CD14-positive monocyte (primary cell): Measurements from ENCODE around the gene TMEM51. TPM values are rescaled to one million over a fixed set of nuclear protein-coding genes. Genes with fewer than 3 reads are reported as not detected.

Experiments
- DNase-seq, 3 donors: peaks; one replicate each; pipeline ENCODE4 v3.0.0-alpha.2; 2011 to 2022
- H2AFZ ChIP-seq: 2 replicates; pipeline ENCODE4 v1.6.0; 2012; ENCODE audit warnings: mild to moderate bottlenecking, low read depth, low read length, inconsistent platforms; ENCODE audit not compliant: insufficient read depth, poor library complexity, severe bottlenecking
- H3K27ac ChIP-seq, 2 donors: 1 replicate in 1 of 2; 2 replicates in 1 of 2; pipeline ENCODE4 v1.5.1; 2012 to 2013; ENCODE audit warnings: low read length in 2 of 2, control low read depth in 1 of 2, inconsistent platforms in 1 of 2, low read depth in 1 of 2, mild to moderate bottlenecking in 1 of 2
- H3K27me3 ChIP-seq, 2 donors: one replicate each; pipeline versions ENCODE4 v1.6.0 to v1.6.1; 2011 to 2013; ENCODE audit warnings: low read length in 2 of 2; ENCODE audit not compliant: control insufficient read depth in 2 of 2, insufficient read depth in 2 of 2
- H3K36me3 ChIP-seq, 2 donors: replicated peaks in 1 of 2; 1 replicate in 1 of 2; 2 replicates in 1 of 2; pipeline versions ENCODE4 v1.5.1 to v1.6.1; 2012 to 2013; ENCODE audit warnings: low read length in 2 of 2, control low read depth in 1 of 2, inconsistent platforms in 1 of 2, mild to moderate bottlenecking in 1 of 2; ENCODE audit not compliant: insufficient read depth in 2 of 2, control insufficient read depth in 1 of 2
- H3K4me1 ChIP-seq, 2 donors: 1 replicate in 1 of 2; 2 replicates in 1 of 2; pipeline versions ENCODE4 v1.5.1 to v1.6.1; 2012 to 2013; ENCODE audit warnings: low read length in 2 of 2, control low read depth in 1 of 2, inconsistent platforms in 1 of 2, mild to moderate bottlenecking in 1 of 2, moderate library complexity in 1 of 2; ENCODE audit not compliant: insufficient read depth in 2 of 2, control insufficient read depth in 1 of 2
- H3K4me2 ChIP-seq: replicated peaks from 2 replicates; pipeline ENCODE3; 2012; ENCODE audit warnings: low read length, moderate library complexity, mild to moderate bottlenecking; ENCODE audit not compliant: poor library complexity, severe bottlenecking; ENCODE audit errors: extremely low read depth
- H3K4me3 ChIP-seq, 3 experiments: fragments of 200-600 bp in 1 of 3; sonication (generic) in 1 of 3; replicated peaks in 1 of 3; 1 replicate in 2 of 3; 2 replicates in 1 of 3; pipeline ENCODE4 v1.5.1; 2011 to 2013; ENCODE audit warnings: low read length in 3 of 3, mild to moderate bottlenecking in 3 of 3, control low read depth in 2 of 3, low read depth in 2 of 3, inconsistent platforms in 1 of 3, moderate library complexity in 1 of 3
- H3K79me2 ChIP-seq: 2 replicates; pipeline ENCODE4 v1.6.0; 2012; ENCODE audit warnings: mild to moderate bottlenecking, control low read depth, inconsistent platforms, low read length, moderate library complexity; ENCODE audit not compliant: insufficient read depth
- H3K9ac ChIP-seq: 2 replicates; pipeline ENCODE4 v1.6.0; 2017; ENCODE audit warnings: low read length, mild to moderate bottlenecking; ENCODE audit not compliant: insufficient read depth, poor library complexity, severe bottlenecking
- H3K9me3 ChIP-seq, 2 donors: replicated peaks in 1 of 2; 1 replicate in 1 of 2; 2 replicates in 1 of 2; pipeline versions ENCODE4 v1.5.1 to v1.6.1; 2012 to 2013; ENCODE audit warnings: low read length in 2 of 2, control low read depth in 1 of 2; ENCODE audit not compliant: control insufficient read depth in 1 of 2, insufficient read depth in 1 of 2
- H4K20me1 ChIP-seq: 2 replicates; pipeline ENCODE4 v1.6.0; 2012; ENCODE audit warnings: mild to moderate bottlenecking, low read length, control low read depth, moderate library complexity; ENCODE audit not compliant: insufficient read depth
- H3K27ac Mint-ChIP-seq, 7 donors: one replicate each; pipeline ENCODE4 v1.8.0; 2020; ENCODE audit warnings: mild to moderate bottlenecking in 7 of 7, mixed read lengths in 7 of 7, moderate library complexity in 6 of 7, inconsistent platforms in 2 of 7
- H3K27me3 Mint-ChIP-seq, 3 donors: one replicate each; pipeline ENCODE4 v1.8.0; 2021 to 2022; ENCODE audit warnings: low read depth in 3 of 3, mild to moderate bottlenecking in 3 of 3, mixed read lengths in 3 of 3, moderate library complexity in 3 of 3, inconsistent platforms in 1 of 3
- H3K36me3 Mint-ChIP-seq, 2 donors: one replicate each; pipeline ENCODE4 v1.8.0; 2020; ENCODE audit warnings: mixed read lengths in 2 of 2, inconsistent platforms in 1 of 2, mild to moderate bottlenecking in 1 of 2
- H3K4me1 Mint-ChIP-seq: one replicate; pipeline ENCODE4 v1.8.0; 2020; ENCODE audit warnings: mild to moderate bottlenecking, mixed read lengths
- H3K4me3 Mint-ChIP-seq, 2 donors: one replicate each; pipeline ENCODE4 v1.8.0; 2020; ENCODE audit warnings: mild to moderate bottlenecking in 2 of 2, mixed read lengths in 2 of 2, moderate library complexity in 1 of 2
- H3K9me3 Mint-ChIP-seq, 7 donors: one replicate each; pipeline ENCODE4 v1.8.0; 2020 to 2022; ENCODE audit warnings: mixed read lengths in 7 of 7, mild to moderate bottlenecking in 6 of 7, moderate library complexity in 6 of 7, inconsistent platforms in 2 of 7
- CTCF ChIP-seq: fragments of 200-600 bp; IDR thresholded peaks from one replicate; pipeline ENCODE4 v1.8.0; 2022; ENCODE audit warnings: antibody characterized with exemption, mild to moderate bottlenecking
- WGBS: methylation state at CpG from one replicate; pipeline ENCODE4 v1.1.5; 2013; ENCODE audit warnings: missing lambda C conversion rate; ENCODE audit not compliant: insufficient coverage; 5-methylcytosine and 5-hydroxymethylcytosine counted together
- intact Hi-C, 2 donors: fragments of 100-400 bp; cut with micrococcal nuclease; formaldehyde crosslinking; loops; one replicate each; pipeline versions ENCODE4 v1.15.0 to v1.15.1; 2023
- polyA plus RNA-seq, 3 donors: library from polyadenylated mRNA; depleted of rRNA in 1 of 3; unstranded in 2 of 3; stranded (reverse) in 1 of 3; fragments of 300-500 nt in 2 of 3; fragments of >200 nt in 1 of 3; fragmentation: Illumina TruSeq in 2 of 3; gene quantifications; 1 replicate in 2 of 3; 2 replicates in 1 of 3; pipeline ENCODE4 v1.2.3, GENCODE V29; 2012 to 2021

Gene TMEM51
- polyA plus RNA-seq, 3 donors: 1.2 to 2.5 (median 2.1) TPM

- intact Hi-C loops: no loop called here
- Mint-ChIP-seq H3K36me3 (no peaks in the 10 kb centered on the region), H3K27me3 (peaks cover 0 to 3% (median 2%) of the 10 kb centered on the region in 3 donors), H3K4me3 (no peak overlapping the region), H3K4me1 (peaks cover 49% of the 10 kb centered on the region), H3K27ac (peak overlapping the region in 2 of 7 donors; percentile 40 to 50), H3K9me3 (peaks cover 0 to 2% (median 0%) of the 10 kb centered on the region in 7 donors)
- H3K4me2 ChIP-seq: no peak overlapping the region
- H3K9me3 ChIP-seq: no peaks in the 10 kb centered on the region
- no peaks in the 10 kb centered on the region for H3K79me2 ChIP-seq
- peaks cover 0 to 2% of the 10 kb centered on the region in 2 donors for H3K36me3 ChIP-seq
- peak overlapping the region in 1 of 2 donors; percentile 51 for H3K27ac ChIP-seq
- WGBS: 96% methylated on average over 12 of the region's 19 CpGs
- H3K9ac ChIP-seq: no peak overlapping the region
- no peak for TF ChIP-seq CTCF
- DNase-seq: no peak
- H4K20me1 ChIP-seq: no peaks in the 10 kb centered on the region
- no peak overlapping the region for H3K4me3 ChIP-seq
- H3K27me3 ChIP-seq: no peaks in the 10 kb centered on the region
- no peak overlapping the region for H2AFZ ChIP-seq
- peaks cover 26 to 51% of the 10 kb centered on the region in 2 donors for H3K4me1 ChIP-seq
Observed at GRCh38 chr1:15214527-15214926, 61.0 kb downstream of the TMEM51 start.

- no peaks in the 10 kb centered on the region for H3K79me2 ChIP-seq
- H4K20me1 ChIP-seq: no peaks in the 10 kb centered on the region
- Mint-ChIP-seq H3K4me1 (peaks cover 50% of the 10 kb centered on the region), H3K27me3 (peaks cover 0 to 3% (median 1%) of the 10 kb centered on the region in 3 donors), H3K9me3 (peaks cover 0 to 2% (median 0%) of the 10 kb centered on the region in 7 donors), H3K27ac (peak overlapping the region in 1 of 7 donors; percentile 52), H3K36me3 (no peaks in the 10 kb centered on the region), H3K4me3 (no peak overlapping the region)
- H3K4me2 ChIP-seq: no peak overlapping the region
- H3K9me3 ChIP-seq: no peaks in the 10 kb centered on the region
- 79% methylated on average over 18 of the region's 23 CpGs for WGBS
- peaks cover 26 to 51% of the 10 kb centered on the region in 2 donors for H3K4me1 ChIP-seq
- H2AFZ ChIP-seq: no peak overlapping the region
- no peak overlapping the region for H3K4me3 ChIP-seq
- intact Hi-C loops: no loop called here
- no peaks in the 10 kb centered on the region for H3K27me3 ChIP-seq
- DNase-seq: peak in 2 of 3 donors; percentile 27 to 34
- H3K9ac ChIP-seq: no peak overlapping the region
- H3K27ac ChIP-seq: peak overlapping the region in 1 of 2 donors; percentile 51
- H3K36me3 ChIP-seq: peaks cover 0 to 2% of the 10 kb centered on the region in 2 donors
- no peak for TF ChIP-seq CTCF
Observed at GRCh38 chr1:15215116-15215515, 61.6 kb downstream of the TMEM51 start.
